ENCODE data around the gene CUZD1. TPM values are rescaled to one million over a fixed set of nuclear protein-coding genes. Genes with fewer than 3 reads are reported as not detected.

CUZD1 gene
- total RNA-seq, 1 experiment from 2014 or later: 3.5 TPM

DNA sequence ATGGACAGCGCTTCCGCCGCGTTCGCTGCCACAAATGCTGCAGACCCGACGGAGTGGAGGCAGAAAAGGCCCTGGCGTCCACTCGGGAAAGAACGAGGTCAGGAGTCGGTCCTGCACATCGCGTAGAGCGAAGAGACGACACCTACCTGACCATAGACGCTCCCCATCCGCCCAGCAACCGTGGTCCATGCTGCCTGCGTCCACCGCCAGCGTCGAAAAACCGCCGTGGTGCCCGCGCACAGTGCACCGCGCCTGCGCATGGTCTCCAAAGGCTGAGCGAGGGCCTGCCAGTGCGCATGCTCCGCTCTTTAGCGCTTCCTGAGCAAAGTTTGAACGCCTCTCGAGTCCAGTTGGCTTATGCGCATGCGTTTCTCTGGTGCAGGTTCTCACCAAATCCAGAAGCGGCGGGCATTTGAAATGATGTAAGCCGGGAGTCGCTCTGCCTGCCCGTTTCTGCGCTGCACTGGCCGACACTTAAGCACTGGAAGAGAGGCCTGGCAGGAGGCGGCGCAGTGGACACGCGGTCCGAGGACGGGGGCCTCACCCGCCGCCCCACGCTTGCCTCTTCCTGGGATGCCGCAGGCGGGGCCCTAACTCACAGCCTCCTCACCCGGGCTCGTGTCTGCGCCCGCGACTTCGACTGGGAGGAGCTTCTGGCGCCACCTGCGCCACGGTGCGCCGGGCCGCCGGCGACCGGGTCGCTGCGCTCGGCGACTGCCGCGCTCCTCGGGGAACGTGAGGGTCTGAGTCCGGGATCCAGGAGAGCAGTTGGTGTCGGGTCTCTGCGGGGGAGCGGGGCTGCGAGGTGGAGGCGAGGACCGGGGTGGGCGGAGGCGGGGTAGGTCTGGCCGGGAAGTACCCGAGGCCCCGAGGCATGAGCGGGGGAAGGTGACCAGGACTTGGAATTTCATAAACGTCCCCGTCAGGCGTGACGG lies 33.9 kb upstream of the CUZD1 start, which contains the start of gene FAM24B:
TSS of gene FAM24B (minus strand) at position 243 of the 935 bp plus-strand sequence. CDS start 29,066 bp downstream, outside the sequence.
- peak; percentile 33 for ATAC-seq
- peaks cover 33% of the 10 kb centered on the region for H3K27me3 Mint-ChIP-seq (ENCODE audit: low read depth)
- H3K4me1 Mint-ChIP-seq: peaks cover 57% of the 10 kb centered on the region
- peaks cover 8% of the 10 kb centered on the region for H3K36me3 Mint-ChIP-seq
- ChIA-PET POLR2A (interaction anchor here (0.7 kb wide), 1 partner anchor 74 kb away, joined by 3 read pairs; the partner anchor contains the start of gene C10orf88), CTCF (no interaction called here)
- no peak within 1 kb of the TSS for H3K27ac Mint-ChIP-seq
- peak within 1 kb of the TSS; percentile 77 for H3K4me3 Mint-ChIP-seq
- peak; percentile 88 for DNase-seq (ENCODE audit: low spot score)
- no peaks in the 10 kb centered on the region for H3K9me3 Mint-ChIP-seq
- TF ChIP-seq NFE2L1 (CRISPR knock-in tag; IDR thresholded peaks at IDR 0.05) (peak; percentile 75; the same call in 1 of the 2 replicates), MYBL2 (CRISPR knock-in tag; IDR thresholded peaks at IDR 0.05) (0 out of 2 replicates have a peak, but pooled peaks have one; percentile 48), ZBTB21 (CRISPR knock-in tag; IDR thresholded peaks at IDR 0.05; ENCODE audit: borderline replicate concordance) (0 out of 2 replicates have a peak, but pooled peaks have one; percentile 55), TEAD4 (CRISPR knock-in tag; IDR thresholded peaks at IDR 0.05) (peak; percentile 65; the same call in 1 of the 2 replicates), TP53 (CRISPR knock-in tag; IDR thresholded peaks at IDR 0.05) (peak; percentile 77; the same call in 1 of the 2 replicates), FOXP1 (CRISPR knock-in tag; IDR thresholded peaks at IDR 0.05; ENCODE audit: borderline replicate concordance) (peak; percentile 61; the same call in 1 of the 2 replicates), FOXJ3 (CRISPR knock-in tag; IDR thresholded peaks at IDR 0.05; ENCODE audit: borderline replicate concordance) (no peak), OVOL2 (CRISPR knock-in tag; IDR thresholded peaks at IDR 0.05; ENCODE audit: borderline replicate concordance) (no peak), FOXK1 (CRISPR knock-in tag; IDR thresholded peaks at IDR 0.05) (no peak; the same call in none of the 2 replicates)
- TF ChIP-seq, protein P1, sequence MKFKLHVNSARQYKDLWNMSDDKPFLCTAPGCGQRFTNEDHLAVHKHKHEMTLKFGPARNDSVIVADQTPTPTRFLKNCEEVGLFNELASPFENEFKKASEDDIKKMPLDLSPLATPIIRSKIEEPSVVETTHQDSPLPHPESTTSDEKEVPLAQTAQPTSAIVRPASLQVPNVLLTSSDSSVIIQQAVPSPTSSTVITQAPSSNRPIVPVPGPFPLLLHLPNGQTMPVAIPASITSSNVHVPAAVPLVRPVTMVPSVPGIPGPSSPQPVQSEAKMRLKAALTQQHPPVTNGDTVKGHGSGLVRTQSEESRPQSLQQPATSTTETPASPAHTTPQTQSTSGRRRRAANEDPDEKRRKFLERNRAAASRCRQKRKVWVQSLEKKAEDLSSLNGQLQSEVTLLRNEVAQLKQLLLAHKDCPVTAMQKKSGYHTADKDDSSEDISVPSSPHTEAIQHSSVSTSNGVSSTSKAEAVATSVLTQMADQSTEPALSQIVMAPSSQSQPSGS (CRISPR knock-in tag; IDR thresholded peaks at IDR 0.05; ENCODE audit: borderline replicate concordance, low read depth): no peak
- TF ChIP-seq, protein P2, sequence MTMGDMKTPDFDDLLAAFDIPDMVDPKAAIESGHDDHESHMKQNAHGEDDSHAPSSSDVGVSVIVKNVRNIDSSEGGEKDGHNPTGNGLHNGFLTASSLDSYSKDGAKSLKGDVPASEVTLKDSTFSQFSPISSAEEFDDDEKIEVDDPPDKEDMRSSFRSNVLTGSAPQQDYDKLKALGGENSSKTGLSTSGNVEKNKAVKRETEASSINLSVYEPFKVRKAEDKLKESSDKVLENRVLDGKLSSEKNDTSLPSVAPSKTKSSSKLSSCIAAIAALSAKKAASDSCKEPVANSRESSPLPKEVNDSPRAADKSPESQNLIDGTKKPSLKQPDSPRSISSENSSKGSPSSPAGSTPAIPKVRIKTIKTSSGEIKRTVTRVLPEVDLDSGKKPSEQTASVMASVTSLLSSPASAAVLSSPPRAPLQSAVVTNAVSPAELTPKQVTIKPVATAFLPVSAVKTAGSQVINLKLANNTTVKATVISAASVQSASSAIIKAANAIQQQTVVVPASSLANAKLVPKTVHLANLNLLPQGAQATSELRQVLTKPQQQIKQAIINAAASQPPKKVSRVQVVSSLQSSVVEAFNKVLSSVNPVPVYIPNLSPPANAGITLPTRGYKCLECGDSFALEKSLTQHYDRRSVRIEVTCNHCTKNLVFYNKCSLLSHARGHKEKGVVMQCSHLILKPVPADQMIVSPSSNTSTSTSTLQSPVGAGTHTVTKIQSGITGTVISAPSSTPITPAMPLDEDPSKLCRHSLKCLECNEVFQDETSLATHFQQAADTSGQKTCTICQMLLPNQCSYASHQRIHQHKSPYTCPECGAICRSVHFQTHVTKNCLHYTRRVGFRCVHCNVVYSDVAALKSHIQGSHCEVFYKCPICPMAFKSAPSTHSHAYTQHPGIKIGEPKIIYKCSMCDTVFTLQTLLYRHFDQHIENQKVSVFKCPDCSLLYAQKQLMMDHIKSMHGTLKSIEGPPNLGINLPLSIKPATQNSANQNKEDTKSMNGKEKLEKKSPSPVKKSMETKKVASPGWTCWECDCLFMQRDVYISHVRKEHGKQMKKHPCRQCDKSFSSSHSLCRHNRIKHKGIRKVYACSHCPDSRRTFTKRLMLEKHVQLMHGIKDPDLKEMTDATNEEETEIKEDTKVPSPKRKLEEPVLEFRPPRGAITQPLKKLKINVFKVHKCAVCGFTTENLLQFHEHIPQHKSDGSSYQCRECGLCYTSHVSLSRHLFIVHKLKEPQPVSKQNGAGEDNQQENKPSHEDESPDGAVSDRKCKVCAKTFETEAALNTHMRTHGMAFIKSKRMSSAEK (CRISPR knock-in tag; IDR thresholded peaks at IDR 0.05; ENCODE audit: borderline replicate concordance): no peak
- TF ChIP-seq, protein P3, sequence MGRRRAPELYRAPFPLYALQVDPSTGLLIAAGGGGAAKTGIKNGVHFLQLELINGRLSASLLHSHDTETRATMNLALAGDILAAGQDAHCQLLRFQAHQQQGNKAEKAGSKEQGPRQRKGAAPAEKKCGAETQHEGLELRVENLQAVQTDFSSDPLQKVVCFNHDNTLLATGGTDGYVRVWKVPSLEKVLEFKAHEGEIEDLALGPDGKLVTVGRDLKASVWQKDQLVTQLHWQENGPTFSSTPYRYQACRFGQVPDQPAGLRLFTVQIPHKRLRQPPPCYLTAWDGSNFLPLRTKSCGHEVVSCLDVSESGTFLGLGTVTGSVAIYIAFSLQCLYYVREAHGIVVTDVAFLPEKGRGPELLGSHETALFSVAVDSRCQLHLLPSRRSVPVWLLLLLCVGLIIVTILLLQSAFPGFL (CRISPR knock-in tag; IDR thresholded peaks at IDR 0.05; ENCODE audit: borderline replicate concordance): no peak
- TF ChIP-seq, protein P4, sequence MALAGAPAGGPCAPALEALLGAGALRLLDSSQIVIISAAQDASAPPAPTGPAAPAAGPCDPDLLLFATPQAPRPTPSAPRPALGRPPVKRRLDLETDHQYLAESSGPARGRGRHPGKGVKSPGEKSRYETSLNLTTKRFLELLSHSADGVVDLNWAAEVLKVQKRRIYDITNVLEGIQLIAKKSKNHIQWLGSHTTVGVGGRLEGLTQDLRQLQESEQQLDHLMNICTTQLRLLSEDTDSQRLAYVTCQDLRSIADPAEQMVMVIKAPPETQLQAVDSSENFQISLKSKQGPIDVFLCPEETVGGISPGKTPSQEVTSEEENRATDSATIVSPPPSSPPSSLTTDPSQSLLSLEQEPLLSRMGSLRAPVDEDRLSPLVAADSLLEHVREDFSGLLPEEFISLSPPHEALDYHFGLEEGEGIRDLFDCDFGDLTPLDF (CRISPR knock-in tag; IDR thresholded peaks at IDR 0.05): peak; percentile 75; the same call in 1 of the 2 replicates
- TF ChIP-seq, protein P5, sequence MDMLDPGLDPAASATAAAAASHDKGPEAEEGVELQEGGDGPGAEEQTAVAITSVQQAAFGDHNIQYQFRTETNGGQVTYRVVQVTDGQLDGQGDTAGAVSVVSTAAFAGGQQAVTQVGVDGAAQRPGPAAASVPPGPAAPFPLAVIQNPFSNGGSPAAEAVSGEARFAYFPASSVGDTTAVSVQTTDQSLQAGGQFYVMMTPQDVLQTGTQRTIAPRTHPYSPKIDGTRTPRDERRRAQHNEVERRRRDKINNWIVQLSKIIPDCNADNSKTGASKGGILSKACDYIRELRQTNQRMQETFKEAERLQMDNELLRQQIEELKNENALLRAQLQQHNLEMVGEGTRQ (CRISPR knock-in tag; IDR thresholded peaks at IDR 0.05): 0 out of 2 replicates have a peak, but pooled peaks have one; percentile 6
- TF ChIP-seq, protein P6, sequence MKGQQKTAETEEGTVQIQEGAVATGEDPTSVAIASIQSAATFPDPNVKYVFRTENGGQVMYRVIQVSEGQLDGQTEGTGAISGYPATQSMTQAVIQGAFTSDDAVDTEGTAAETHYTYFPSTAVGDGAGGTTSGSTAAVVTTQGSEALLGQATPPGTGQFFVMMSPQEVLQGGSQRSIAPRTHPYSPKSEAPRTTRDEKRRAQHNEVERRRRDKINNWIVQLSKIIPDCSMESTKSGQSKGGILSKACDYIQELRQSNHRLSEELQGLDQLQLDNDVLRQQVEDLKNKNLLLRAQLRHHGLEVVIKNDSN (CRISPR knock-in tag; IDR thresholded peaks at IDR 0.05): no peak
- TF ChIP-seq, protein P7, sequence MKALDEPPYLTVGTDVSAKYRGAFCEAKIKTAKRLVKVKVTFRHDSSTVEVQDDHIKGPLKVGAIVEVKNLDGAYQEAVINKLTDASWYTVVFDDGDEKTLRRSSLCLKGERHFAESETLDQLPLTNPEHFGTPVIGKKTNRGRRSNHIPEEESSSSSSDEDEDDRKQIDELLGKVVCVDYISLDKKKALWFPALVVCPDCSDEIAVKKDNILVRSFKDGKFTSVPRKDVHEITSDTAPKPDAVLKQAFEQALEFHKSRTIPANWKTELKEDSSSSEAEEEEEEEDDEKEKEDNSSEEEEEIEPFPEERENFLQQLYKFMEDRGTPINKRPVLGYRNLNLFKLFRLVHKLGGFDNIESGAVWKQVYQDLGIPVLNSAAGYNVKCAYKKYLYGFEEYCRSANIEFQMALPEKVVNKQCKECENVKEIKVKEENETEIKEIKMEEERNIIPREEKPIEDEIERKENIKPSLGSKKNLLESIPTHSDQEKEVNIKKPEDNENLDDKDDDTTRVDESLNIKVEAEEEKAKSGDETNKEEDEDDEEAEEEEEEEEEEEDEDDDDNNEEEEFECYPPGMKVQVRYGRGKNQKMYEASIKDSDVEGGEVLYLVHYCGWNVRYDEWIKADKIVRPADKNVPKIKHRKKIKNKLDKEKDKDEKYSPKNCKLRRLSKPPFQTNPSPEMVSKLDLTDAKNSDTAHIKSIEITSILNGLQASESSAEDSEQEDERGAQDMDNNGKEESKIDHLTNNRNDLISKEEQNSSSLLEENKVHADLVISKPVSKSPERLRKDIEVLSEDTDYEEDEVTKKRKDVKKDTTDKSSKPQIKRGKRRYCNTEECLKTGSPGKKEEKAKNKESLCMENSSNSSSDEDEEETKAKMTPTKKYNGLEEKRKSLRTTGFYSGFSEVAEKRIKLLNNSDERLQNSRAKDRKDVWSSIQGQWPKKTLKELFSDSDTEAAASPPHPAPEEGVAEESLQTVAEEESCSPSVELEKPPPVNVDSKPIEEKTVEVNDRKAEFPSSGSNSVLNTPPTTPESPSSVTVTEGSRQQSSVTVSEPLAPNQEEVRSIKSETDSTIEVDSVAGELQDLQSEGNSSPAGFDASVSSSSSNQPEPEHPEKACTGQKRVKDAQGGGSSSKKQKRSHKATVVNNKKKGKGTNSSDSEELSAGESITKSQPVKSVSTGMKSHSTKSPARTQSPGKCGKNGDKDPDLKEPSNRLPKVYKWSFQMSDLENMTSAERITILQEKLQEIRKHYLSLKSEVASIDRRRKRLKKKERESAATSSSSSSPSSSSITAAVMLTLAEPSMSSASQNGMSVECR (CRISPR knock-in tag; IDR thresholded peaks at IDR 0.05; ENCODE audit: borderline replicate concordance): peak; percentile 47; the same call in 1 of the 2 replicates
- TF ChIP-seq, protein P8, sequence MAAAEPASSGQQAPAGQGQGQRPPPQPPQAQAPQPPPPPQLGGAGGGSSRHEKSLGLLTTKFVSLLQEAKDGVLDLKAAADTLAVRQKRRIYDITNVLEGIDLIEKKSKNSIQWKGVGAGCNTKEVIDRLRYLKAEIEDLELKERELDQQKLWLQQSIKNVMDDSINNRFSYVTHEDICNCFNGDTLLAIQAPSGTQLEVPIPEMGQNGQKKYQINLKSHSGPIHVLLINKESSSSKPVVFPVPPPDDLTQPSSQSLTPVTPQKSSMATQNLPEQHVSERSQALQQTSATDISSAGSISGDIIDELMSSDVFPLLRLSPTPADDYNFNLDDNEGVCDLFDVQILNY (CRISPR knock-in tag; IDR thresholded peaks at IDR 0.05): peak; percentile 63; the same call in 1 of the 2 replicates
- TF ChIP-seq, protein P9, sequence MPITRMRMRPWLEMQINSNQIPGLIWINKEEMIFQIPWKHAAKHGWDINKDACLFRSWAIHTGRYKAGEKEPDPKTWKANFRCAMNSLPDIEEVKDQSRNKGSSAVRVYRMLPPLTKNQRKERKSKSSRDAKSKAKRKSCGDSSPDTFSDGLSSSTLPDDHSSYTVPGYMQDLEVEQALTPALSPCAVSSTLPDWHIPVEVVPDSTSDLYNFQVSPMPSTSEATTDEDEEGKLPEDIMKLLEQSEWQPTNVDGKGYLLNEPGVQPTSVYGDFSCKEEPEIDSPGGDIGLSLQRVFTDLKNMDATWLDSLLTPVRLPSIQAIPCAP (CRISPR knock-in tag; IDR thresholded peaks at IDR 0.05): peak; percentile 66; the same call in 1 of the 2 replicates

All from WTC11 (cell line).